Left lung (tissue), 10 donors: ENCODE results near the gene AGMO. TPM values are rescaled to one million over a fixed set of nuclear protein-coding genes. Genes with fewer than 3 reads are reported as not detected.

Experiments used
- ATAC-seq: fragments of 200-7000 bp; cut with Tn5 transposase; one replicate; pipeline ENCODE4 v1.9.1; 2020; ENCODE audit warnings: moderate library complexity
- DNase-seq, 4 donors: peaks; one replicate each; pipeline ENCODE4 v3.0.0-alpha.2; 2013 to 2020
- H3K27ac ChIP-seq, 2 donors: fragments of 200-600 bp; sonication (generic) in 1 of 2; one replicate each; pipeline versions ENCODE4 v1.5.0 to v1.8.0; 2020 to 2021
- H3K27me3 ChIP-seq, 2 donors: fragments of 200-600 bp; sonication (generic) in 1 of 2; one replicate each; pipeline versions ENCODE4 v1.5.0 to v1.8.0; 2020 to 2021
- H3K36me3 ChIP-seq, 2 donors: fragments of 200-600 bp; sonication (generic) in 1 of 2; one replicate each; pipeline versions ENCODE4 v1.5.0 to v1.8.0; 2020 to 2021
- H3K4me1 ChIP-seq, 2 donors: fragments of 200-600 bp; one replicate each; pipeline ENCODE4 v1.8.0; 2021
- H3K4me3 ChIP-seq, 2 donors: fragments of 200-600 bp; sonication (generic) in 1 of 2; one replicate each; pipeline versions ENCODE4 v1.5.0 to v1.8.0; 2020 to 2021; ENCODE audit warnings: mild to moderate bottlenecking in 1 of 2
- H3K9me3 ChIP-seq, 2 donors: fragments of 200-600 bp; sonication (generic) in 1 of 2; one replicate each; pipeline versions ENCODE4 v1.5.0 to v1.8.0; 2020 to 2021
- intact Hi-C, 2 donors: fragments of 100-400 bp; cut with DNase I; formaldehyde crosslinking; loops; one replicate each; pipeline versions ENCODE4 v1.11.2 to v1.14.2; 2022
- polyA plus RNA-seq, 6 donors: library from polyadenylated mRNA; unstranded; fragments of 120-200 nt; gene quantifications; one replicate each; pipeline ENCODE4 v1.2.1, GENCODE V29; 2013; ENCODE audit not compliant: insufficient read length in 6 of 6
- total RNA-seq, 2 donors: library from RNA; stranded (reverse); fragmentation: NEBNext Ultra II Directional; extraction: Animal tissue kit (Norgen Biotek cat#: 25700); gene quantifications; one replicate each; pipeline ENCODE4 v1.2.1, GENCODE V29; 2021
- TF ChIP-seq, protein P1 (sequence below), 2 donors: fragments of 200-600 bp; sonication (generic) in 1 of 2; IDR thresholded peaks; one replicate each; pipeline versions ENCODE4 v1.5.0 to v1.8.0; 2021; ENCODE audit warnings: antibody characterized with exemption in 2 of 2
- donor health status: DM: no; HTN: yes; CAD: no.
- donor health status: DM: no; HTN: no; CAD: no.

AGMO gene
- total and polyA plus RNA-seq, 8 donors, result 0.32 to 0.85 (median 0.42) TPM

- no peak for ATAC-seq
- intact Hi-C loops, result no loop called here
- Histone ChIP-seq H3K27me3 (no peaks in the 10 kb centered on the region), H3K4me3 (no peak overlapping the region), H3K9me3 (peaks cover 0 to 2% of the 10 kb centered on the region in 2 donors), H3K36me3 (no peaks in the 10 kb centered on the region), H3K4me1 (no peaks in the 10 kb centered on the region), H3K27ac (no peak overlapping the region)
- no peak for DNase-seq
- TF ChIP-seq, protein P1, sequence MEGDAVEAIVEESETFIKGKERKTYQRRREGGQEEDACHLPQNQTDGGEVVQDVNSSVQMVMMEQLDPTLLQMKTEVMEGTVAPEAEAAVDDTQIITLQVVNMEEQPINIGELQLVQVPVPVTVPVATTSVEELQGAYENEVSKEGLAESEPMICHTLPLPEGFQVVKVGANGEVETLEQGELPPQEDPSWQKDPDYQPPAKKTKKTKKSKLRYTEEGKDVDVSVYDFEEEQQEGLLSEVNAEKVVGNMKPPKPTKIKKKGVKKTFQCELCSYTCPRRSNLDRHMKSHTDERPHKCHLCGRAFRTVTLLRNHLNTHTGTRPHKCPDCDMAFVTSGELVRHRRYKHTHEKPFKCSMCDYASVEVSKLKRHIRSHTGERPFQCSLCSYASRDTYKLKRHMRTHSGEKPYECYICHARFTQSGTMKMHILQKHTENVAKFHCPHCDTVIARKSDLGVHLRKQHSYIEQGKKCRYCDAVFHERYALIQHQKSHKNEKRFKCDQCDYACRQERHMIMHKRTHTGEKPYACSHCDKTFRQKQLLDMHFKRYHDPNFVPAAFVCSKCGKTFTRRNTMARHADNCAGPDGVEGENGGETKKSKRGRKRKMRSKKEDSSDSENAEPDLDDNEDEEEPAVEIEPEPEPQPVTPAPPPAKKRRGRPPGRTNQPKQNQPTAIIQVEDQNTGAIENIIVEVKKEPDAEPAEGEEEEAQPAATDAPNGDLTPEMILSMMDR (IDR thresholded peaks at IDR 0.05), result no peak
These were observed 32.6 kb upstream of the AGMO start for GRCh38 chr7:15594461-15594860.

DNA sequence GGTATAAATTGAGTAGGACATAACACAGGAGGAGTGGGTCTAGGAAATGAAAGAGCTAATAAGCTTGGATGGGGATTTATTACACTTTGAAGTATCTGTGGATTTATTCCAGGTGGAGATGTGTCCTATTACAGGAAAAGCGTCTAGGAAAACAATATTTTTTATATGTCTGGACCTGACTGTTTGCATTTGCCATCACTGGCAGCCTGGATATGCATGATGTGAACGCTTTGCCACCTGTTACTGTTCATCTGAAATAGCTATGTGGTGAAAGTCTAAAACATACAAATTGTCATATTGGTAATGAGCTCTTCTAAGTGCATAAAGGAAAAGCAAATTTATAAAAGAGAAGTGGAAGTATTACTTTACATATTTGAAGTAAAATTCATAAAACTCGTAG, 31.6 kb upstream of the AGMO start:
- H3K4me1 ChIP-seq, result no peaks in the 10 kb centered on the region
- DNase-seq (no peak), ATAC-seq (no peak)
- TF ChIP-seq, protein P1 (IDR thresholded peaks at IDR 0.05), result no peak
- no peaks in the 10 kb centered on the region for H3K36me3 ChIP-seq
- no peak overlapping the region for H3K4me3 ChIP-seq
- H3K27me3 ChIP-seq, result no peaks in the 10 kb centered on the region
- H3K27ac ChIP-seq, result no peak overlapping the region
- H3K9me3 ChIP-seq, result no peaks in the 10 kb centered on the region
- intact Hi-C loops, result no loop called here

GRCh38 chr7:15586266-15586665, 24.5 kb upstream of the AGMO start:
- H3K4me1 ChIP-seq, result no peaks in the 10 kb centered on the region
- H3K27me3 ChIP-seq, result no peaks in the 10 kb centered on the region
- DNase-seq (no peak), ATAC-seq (no peak)
- no peak overlapping the region for H3K4me3 ChIP-seq
- no peaks in the 10 kb centered on the region for H3K36me3 ChIP-seq
- peaks cover 0 to 13% of the 10 kb centered on the region in 2 donors for H3K9me3 ChIP-seq
- TF ChIP-seq, protein P1 (IDR thresholded peaks at IDR 0.05), result no peak
- intact Hi-C loops, result no loop called here
- H3K27ac ChIP-seq, result no peak overlapping the region

DNA sequence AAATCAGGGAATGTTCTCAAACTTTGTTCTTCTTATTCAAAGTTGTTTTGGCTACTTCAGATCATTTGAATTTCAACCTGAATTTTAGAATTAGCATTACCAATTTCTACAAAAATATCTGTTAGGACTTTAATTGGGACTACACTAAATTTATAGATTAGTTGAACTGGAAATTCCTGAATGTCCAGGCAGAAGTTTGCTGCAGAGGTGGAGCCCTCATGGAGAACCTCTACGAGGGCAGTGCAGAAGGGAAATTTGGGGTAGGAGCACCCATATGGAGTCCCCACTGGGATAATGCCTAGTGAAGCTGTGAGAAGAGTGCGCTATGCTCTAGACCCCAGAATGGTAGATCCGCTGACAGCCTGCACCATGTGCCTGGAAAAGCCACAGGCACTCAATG, 22.8 kb upstream of the AGMO start:
- DNase-seq (no peak), ATAC-seq (no peak)
- Histone ChIP-seq H3K36me3 (no peaks in the 10 kb centered on the region), H3K27ac (no peak overlapping the region), H3K4me3 (no peak overlapping the region), H3K4me1 (no peaks in the 10 kb centered on the region), H3K9me3 (peaks cover 0 to 13% of the 10 kb centered on the region in 2 donors), H3K27me3 (no peaks in the 10 kb centered on the region)
- TF ChIP-seq, protein P1 (IDR thresholded peaks at IDR 0.05), result no peak
- intact Hi-C loops, result no loop called here

DNA sequence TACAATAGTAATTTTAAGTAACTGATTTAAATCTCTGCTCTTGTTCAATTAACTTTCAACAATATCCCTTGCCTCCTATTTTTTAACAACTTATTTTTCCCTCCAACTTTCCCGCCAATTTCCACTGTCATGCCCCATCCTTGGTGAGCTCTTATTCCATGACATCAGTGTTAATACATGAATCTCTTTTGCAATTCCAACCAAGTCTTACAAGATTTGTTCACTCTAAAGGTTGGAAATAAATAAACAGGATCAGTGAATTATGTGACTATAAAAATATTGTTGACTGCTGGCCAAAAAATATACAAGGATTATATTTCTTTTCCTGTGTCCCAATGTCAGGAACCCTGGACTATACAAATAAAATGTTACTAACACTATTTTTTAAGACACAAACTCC, 21.0 kb upstream of the AGMO start:
- Histone ChIP-seq H3K27me3 (no peaks in the 10 kb centered on the region), H3K27ac (no peak overlapping the region), H3K4me3 (no peak overlapping the region), H3K9me3 (peaks cover 0 to 13% of the 10 kb centered on the region in 2 donors), H3K36me3 (no peaks in the 10 kb centered on the region), H3K4me1 (no peaks in the 10 kb centered on the region)
- TF ChIP-seq, protein P1 (IDR thresholded peaks at IDR 0.05), result no peak
- intact Hi-C loops, result no loop called here
- DNase-seq, result no peak
- ATAC-seq, result no peak
